ENCODE data around the gene KAZN.

KAZN gene

GRCh38 chr1:15095496-15095875 is 497.0 kb downstream of the KAZN start:
- Histone ChIP-seq H3K27ac (ENCODE audit: extremely low read depth, low read depth, low read length) (no peak overlapping the region), H3K36me3 (ENCODE audit: control insufficient read depth in 2 of 2, insufficient read depth in 1 of 2, low read length in 2 of 2) (no peaks in the 10 kb centered on the region), H3K4me3 (ENCODE audit: low read depth, low read length) (no peak overlapping the region), H3K9me3 (ENCODE audit: control insufficient read depth, insufficient read depth, low read depth, low read length) (no peaks in the 10 kb centered on the region), H3K4me1 (ENCODE audit: control insufficient read depth, insufficient read depth, low read length) (no peaks in the 10 kb centered on the region)
- TF ChIP-seq, protein P1, sequence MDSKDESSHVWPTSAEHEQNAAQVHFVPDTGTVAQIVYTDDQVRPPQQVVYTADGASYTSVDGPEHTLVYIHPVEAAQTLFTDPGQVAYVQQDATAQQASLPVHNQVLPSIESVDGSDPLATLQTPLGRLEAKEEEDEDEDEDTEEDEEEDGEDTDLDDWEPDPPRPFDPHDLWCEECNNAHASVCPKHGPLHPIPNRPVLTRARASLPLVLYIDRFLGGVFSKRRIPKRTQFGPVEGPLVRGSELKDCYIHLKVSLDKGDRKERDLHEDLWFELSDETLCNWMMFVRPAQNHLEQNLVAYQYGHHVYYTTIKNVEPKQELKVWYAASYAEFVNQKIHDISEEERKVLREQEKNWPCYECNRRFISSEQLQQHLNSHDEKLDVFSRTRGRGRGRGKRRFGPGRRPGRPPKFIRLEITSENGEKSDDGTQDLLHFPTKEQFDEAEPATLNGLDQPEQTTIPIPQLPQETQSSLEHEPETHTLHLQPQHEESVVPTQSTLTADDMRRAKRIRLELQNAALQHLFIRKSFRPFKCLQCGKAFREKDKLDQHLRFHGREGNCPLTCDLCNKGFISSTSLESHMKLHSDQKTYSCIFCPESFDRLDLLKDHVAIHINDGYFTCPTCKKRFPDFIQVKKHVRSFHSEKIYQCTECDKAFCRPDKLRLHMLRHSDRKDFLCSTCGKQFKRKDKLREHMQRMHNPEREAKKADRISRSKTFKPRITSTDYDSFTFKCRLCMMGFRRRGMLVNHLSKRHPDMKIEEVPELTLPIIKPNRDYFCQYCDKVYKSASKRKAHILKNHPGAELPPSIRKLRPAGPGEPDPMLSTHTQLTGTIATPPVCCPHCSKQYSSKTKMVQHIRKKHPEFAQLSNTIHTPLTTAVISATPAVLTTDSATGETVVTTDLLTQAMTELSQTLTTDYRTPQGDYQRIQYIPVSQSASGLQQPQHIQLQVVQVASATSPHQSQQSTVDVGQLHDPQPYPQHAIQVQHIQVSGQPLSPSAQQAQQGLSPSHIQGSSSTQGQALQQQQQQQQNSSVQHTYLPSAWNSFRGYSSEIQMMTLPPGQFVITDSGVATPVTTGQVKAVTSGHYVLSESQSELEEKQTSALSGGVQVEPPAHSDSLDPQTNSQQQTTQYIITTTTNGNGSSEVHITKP (tag by site-specific recombination; IDR thresholded peaks at IDR 0.05) = no peak
- ChIA-PET CTCF (no interaction called here), POLR2A (no interaction called here)

GRCh38 chr1:15096293-15096692 is 497.8 kb downstream of the KAZN start:
- no peaks in the 10 kb centered on the region for H3K36me3 ChIP-seq (ENCODE audit: control insufficient read depth in 2 of 2, insufficient read depth in 1 of 2, low read length in 2 of 2)
- H3K9me3 ChIP-seq (ENCODE audit: control insufficient read depth, insufficient read depth, low read depth, low read length) = no peaks in the 10 kb centered on the region
- H3K4me3 ChIP-seq (ENCODE audit: low read depth, low read length) = no peak overlapping the region
- TF ChIP-seq ZBTB20 (tag by site-specific recombination; IDR thresholded peaks at IDR 0.05) = no peak
- TF ChIP-seq ZNF837 (tag by site-specific recombination; IDR thresholded peaks at IDR 0.05) = no peak
- no peak for TF ChIP-seq ZNF529 (tag by site-specific recombination; IDR thresholded peaks at IDR 0.05; ENCODE audit: insufficient replicate concordance)
- TF ChIP-seq ZSCAN30 (tag by site-specific recombination; IDR thresholded peaks at IDR 0.05) = no peak
- no peak for TF ChIP-seq ZFP37 (tag by site-specific recombination; IDR thresholded peaks at IDR 0.05)
- TF ChIP-seq ZBTB49 (tag by site-specific recombination; IDR thresholded peaks at IDR 0.05; ENCODE audit: low read depth) = no peak
- TF ChIP-seq ZNF513 (tag by site-specific recombination; IDR thresholded peaks at IDR 0.05) = no peak
- TF ChIP-seq ZNF654 (tag by site-specific recombination; IDR thresholded peaks at IDR 0.05; ENCODE audit: low read depth) = no peak
- no peak for TF ChIP-seq RBAK (tag by site-specific recombination; IDR thresholded peaks at IDR 0.05)
- no peak for TF ChIP-seq ZNF121 (tag by site-specific recombination; IDR thresholded peaks at IDR 0.05)
- no peak for TF ChIP-seq PRDM1 (tag by site-specific recombination; IDR thresholded peaks at IDR 0.05)
- TF ChIP-seq KLF8 (tag by site-specific recombination; IDR thresholded peaks at IDR 0.05) = no peak
- H3K27ac ChIP-seq (ENCODE audit: extremely low read depth, low read depth, low read length) = no peak overlapping the region
- ChIA-PET POLR2A (no interaction called here), CTCF (no interaction called here)
- H3K4me1 ChIP-seq (ENCODE audit: control insufficient read depth, insufficient read depth, low read length) = no peaks in the 10 kb centered on the region

Data from HEK293 (cell line).